ENCODE measurements around the gene GFM1. TPM values are rescaled to one million over a fixed set of nuclear protein-coding genes. Genes with fewer than 3 reads are reported as not detected.

Gene GFM1
- total RNA-seq, 4 donors from 2014 or later = 23.8 to 59.7 (median 47.2) TPM

DNA sequence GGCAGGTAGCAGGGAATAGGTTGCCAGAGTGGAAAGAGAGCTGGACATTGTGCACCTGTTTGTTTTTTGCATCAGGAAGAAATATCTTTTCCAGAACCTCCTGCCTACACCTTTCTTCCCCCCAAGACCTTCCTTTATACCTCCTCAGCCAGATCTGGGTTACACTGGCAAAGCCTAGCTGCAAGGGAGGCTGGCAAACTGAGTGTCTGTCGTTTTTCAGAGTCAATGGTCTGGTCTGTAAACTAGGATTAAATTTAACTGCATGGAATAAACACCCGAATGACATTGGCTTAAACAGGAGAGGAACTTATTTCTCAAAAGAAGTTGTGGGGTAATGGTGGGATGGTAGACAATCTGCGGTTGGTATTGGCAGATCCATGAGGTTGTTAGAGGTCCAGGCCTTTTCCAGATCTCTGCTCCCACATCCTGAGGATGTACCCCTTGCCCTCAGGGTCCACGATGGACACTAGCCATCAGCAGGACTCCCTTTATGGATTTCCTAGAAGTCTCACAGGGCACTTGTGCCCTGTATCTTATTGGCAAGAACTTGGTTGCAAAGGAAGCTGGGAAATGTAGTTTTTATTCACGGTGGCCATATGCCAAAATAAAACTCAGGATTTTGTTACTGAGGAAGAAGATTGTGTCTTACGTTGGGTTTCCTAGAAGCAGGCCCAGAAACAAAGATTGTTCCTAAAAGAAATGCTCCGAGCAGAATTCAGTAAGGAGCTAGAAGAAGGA lies 91.1 kb downstream of the GFM1 start:
- DNase-seq = no peak
- peaks cover 10 to 37% (median 14%) of the 10 kb centered on the region in 3 donors for H3K4me1 ChIP-seq
- no peaks in the 10 kb centered on the region for H3K36me3 ChIP-seq
- H3K4me3 ChIP-seq = no peak overlapping the region
- intact Hi-C loops (cut with DNase I) = no loop called here
- TF ChIP-seq, protein P1, sequence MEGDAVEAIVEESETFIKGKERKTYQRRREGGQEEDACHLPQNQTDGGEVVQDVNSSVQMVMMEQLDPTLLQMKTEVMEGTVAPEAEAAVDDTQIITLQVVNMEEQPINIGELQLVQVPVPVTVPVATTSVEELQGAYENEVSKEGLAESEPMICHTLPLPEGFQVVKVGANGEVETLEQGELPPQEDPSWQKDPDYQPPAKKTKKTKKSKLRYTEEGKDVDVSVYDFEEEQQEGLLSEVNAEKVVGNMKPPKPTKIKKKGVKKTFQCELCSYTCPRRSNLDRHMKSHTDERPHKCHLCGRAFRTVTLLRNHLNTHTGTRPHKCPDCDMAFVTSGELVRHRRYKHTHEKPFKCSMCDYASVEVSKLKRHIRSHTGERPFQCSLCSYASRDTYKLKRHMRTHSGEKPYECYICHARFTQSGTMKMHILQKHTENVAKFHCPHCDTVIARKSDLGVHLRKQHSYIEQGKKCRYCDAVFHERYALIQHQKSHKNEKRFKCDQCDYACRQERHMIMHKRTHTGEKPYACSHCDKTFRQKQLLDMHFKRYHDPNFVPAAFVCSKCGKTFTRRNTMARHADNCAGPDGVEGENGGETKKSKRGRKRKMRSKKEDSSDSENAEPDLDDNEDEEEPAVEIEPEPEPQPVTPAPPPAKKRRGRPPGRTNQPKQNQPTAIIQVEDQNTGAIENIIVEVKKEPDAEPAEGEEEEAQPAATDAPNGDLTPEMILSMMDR (IDR thresholded peaks at IDR 0.05) = no peak
- TF ChIP-seq POLR2A (IDR thresholded peaks at IDR 0.05) = no peak
- H3K27ac ChIP-seq = no peak overlapping the region
- no peaks in the 10 kb centered on the region for H3K27me3 ChIP-seq
- 73 to 77% methylated on average over 6 to 7 of the region's 7 CpGs for WGBS, 2 donors
- no peaks in the 10 kb centered on the region for H3K9me3 ChIP-seq

- no peak overlapping the region for H3K27ac ChIP-seq
- intact Hi-C loops (cut with DNase I) = no loop called here
- TF ChIP-seq POLR2A (IDR thresholded peaks at IDR 0.05) = no peak
- TF ChIP-seq, protein P1 (IDR thresholded peaks at IDR 0.05) = no peak
Measured at GRCh38 chr3:158737410-158737809, 93.1 kb downstream of the GFM1 start.

GRCh38 chr3:158737976-158738615 lies 93.8 kb downstream of the GFM1 start:
- TF ChIP-seq, protein P1 (IDR thresholded peaks at IDR 0.05) = no peak
- TF ChIP-seq POLR2A (IDR thresholded peaks at IDR 0.05) = no peak
- H3K36me3 ChIP-seq = peaks cover 0 to 10% (median 0%) of the 10 kb centered on the region in 3 donors
- WGBS, 2 donors = 69 to 80% methylated on average over 9 of the region's 9 CpGs
- intact Hi-C loops (cut with DNase I) = no loop called here
- H3K4me1 ChIP-seq = peaks cover 0 to 17% (median 0%) of the 10 kb centered on the region in 3 donors
- H3K27me3 ChIP-seq = no peaks in the 10 kb centered on the region
- H3K4me3 ChIP-seq = no peak overlapping the region
- peak overlapping the region in 2 of 4 donors; percentile 13 to 21 for H3K27ac ChIP-seq
- no peak for DNase-seq
- H3K9me3 ChIP-seq = no peaks in the 10 kb centered on the region

More at GRCh38 chr3:158737410-158737809, 93.1 kb downstream of the GFM1 start:
- WGBS, 2 donors = 71 to 85% methylated on average over 2 of the region's 2 CpGs
- peaks cover 0 to 6% (median 0%) of the 10 kb centered on the region in 3 donors for H3K36me3 ChIP-seq
- H3K27me3 ChIP-seq = no peaks in the 10 kb centered on the region
- peaks cover 3 to 20% (median 4%) of the 10 kb centered on the region in 3 donors for H3K4me1 ChIP-seq
- no peaks in the 10 kb centered on the region for H3K9me3 ChIP-seq
- no peak for DNase-seq
- no peak overlapping the region for H3K4me3 ChIP-seq

GRCh38 chr3:158738653-158739052 lies 94.3 kb downstream of the GFM1 start:
- peak overlapping the region in 1 of 4 donors; percentile 21 for H3K27ac ChIP-seq
- 88 to 100% methylated on average over 4 to 6 of the region's 6 CpGs for WGBS, 2 donors
- DNase-seq = no peak
- peaks cover 0 to 12% (median 0%) of the 10 kb centered on the region in 3 donors for H3K4me1 ChIP-seq
- peaks cover 0 to 10% (median 0%) of the 10 kb centered on the region in 3 donors for H3K36me3 ChIP-seq
- H3K27me3 ChIP-seq = no peaks in the 10 kb centered on the region
- H3K4me3 ChIP-seq = no peak overlapping the region
- TF ChIP-seq, protein P1 (IDR thresholded peaks at IDR 0.05) = no peak
- no peak for TF ChIP-seq POLR2A (IDR thresholded peaks at IDR 0.05)
- no peaks in the 10 kb centered on the region for H3K9me3 ChIP-seq
- intact Hi-C loops (cut with DNase I) = no loop called here

DNA sequence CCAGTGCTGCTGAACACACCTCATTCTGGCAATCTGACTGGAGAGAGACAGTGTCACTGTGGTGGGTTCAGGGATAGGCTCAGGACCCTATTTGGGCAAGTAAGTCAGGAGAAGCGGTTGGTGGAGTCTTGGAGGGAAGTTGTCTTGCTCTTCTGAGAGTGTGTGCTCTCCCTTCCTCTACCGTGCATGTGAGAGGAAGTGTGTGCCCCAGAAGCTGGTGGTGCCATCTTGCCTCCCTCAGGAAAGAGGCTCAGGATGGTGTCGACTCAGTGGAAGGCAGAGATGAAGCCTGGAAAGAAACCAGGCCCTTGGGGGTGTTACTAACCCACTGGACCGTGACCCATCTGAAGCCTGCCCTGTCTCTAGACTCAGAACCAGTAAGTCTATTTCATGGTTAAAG lies 94.8 kb downstream of the GFM1 start:
- no peaks in the 10 kb centered on the region for H3K9me3 ChIP-seq
- peaks cover 0 to 10% (median 0%) of the 10 kb centered on the region in 3 donors for H3K36me3 ChIP-seq
- H3K27me3 ChIP-seq = no peaks in the 10 kb centered on the region
- WGBS, 2 donors = 64 to 71% methylated on average over 3 to 4 of the region's 4 CpGs
- DNase-seq = no peak
- TF ChIP-seq, protein P1 (IDR thresholded peaks at IDR 0.05) = no peak
- intact Hi-C loops (cut with DNase I) = no loop called here
- no peak overlapping the region for H3K27ac ChIP-seq
- H3K4me3 ChIP-seq = no peak overlapping the region
- peaks cover 0 to 8% (median 0%) of the 10 kb centered on the region in 3 donors for H3K4me1 ChIP-seq

Data from esophagus squamous epithelium (tissue), 5 donors.